ENCODE measurements around the gene CAMKMT.

- TF ChIP-seq POLR2A (IDR thresholded peaks at IDR 0.05) (no peak), CTCF (IDR thresholded peaks at IDR 0.05) (no peak), EP300 (IDR thresholded peaks at IDR 0.05; ENCODE audit: low read depth) (no peak), POLR2AphosphoS5 (IDR thresholded peaks at IDR 0.05) (no peak)
These were observed 356.7 kb downstream of the CAMKMT start for GRCh38 chr2:44718431-44718830.

Data from transverse colon (tissue), 4 donors.